Fibroblast of villous mesenchyme (primary cell): ENCODE results near the gene TAGLN2. TPM values are rescaled to one million over a fixed set of nuclear protein-coding genes. Genes with fewer than 3 reads are reported as not detected.
A peak's percentile ranks its signal among the peaks of the same experiment; 100 is the strongest.

Source experiments
- DNase-seq: peaks from one replicate; pipeline ENCODE4 v3.0.0-alpha.2; 2010; ENCODE audit warnings: low read depth
- H3K4me3 ChIP-seq: 2 replicates; pipeline ENCODE4 v1.5.1; 2011; ENCODE audit warnings: low read depth, mild to moderate bottlenecking, low read length
- total RNA-seq: library from RNA; depleted of rRNA; stranded (reverse); fragments of >200 nt; gene quantifications from 2 replicates; pipeline ENCODE4 v1.2.3, GENCODE V29; 2012
- TF ChIP-seq, protein P1 (sequence below): IDR thresholded peaks from 2 replicates; pipeline ENCODE4 v1.5.1; 2012; ENCODE audit warnings: low read depth, mild to moderate bottlenecking, low read length; ENCODE audit not compliant: insufficient read depth

Gene TAGLN2
- total RNA-seq, 1 donor: 167 TPM

- TF ChIP-seq, protein P1, sequence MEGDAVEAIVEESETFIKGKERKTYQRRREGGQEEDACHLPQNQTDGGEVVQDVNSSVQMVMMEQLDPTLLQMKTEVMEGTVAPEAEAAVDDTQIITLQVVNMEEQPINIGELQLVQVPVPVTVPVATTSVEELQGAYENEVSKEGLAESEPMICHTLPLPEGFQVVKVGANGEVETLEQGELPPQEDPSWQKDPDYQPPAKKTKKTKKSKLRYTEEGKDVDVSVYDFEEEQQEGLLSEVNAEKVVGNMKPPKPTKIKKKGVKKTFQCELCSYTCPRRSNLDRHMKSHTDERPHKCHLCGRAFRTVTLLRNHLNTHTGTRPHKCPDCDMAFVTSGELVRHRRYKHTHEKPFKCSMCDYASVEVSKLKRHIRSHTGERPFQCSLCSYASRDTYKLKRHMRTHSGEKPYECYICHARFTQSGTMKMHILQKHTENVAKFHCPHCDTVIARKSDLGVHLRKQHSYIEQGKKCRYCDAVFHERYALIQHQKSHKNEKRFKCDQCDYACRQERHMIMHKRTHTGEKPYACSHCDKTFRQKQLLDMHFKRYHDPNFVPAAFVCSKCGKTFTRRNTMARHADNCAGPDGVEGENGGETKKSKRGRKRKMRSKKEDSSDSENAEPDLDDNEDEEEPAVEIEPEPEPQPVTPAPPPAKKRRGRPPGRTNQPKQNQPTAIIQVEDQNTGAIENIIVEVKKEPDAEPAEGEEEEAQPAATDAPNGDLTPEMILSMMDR: peak; percentile 99
- DNase-seq: peak; percentile 89
Measured at GRCh38 chr1:159891275-159892157, 33.8 kb downstream of the TAGLN2 start.

DNA sequence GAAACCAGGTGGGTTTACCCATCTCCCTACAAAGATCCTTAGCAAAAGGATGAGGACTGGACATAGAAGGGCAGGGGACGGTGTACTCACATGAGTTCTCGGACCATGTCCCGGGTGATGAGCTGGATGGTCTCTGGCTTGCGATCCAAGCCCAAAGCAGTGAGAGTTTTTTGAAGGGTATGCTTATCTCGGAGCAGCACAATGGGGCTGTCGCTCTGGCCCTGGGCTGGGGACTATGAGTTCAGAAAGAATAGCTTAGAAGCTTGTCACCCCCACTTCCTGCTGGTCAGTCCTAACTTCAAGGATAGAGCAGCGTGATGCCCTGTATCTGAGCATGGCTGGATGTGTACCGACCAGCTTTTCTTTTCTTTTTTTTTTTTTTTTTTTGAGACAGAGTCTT is 34.9 kb downstream of the TAGLN2 start:
- TF ChIP-seq, protein P1: no peak
- H3K4me3 ChIP-seq: no peak overlapping the region
- no peak for DNase-seq

More at GRCh38 chr1:159891275-159892157, 33.8 kb downstream of the TAGLN2 start:
- no peak overlapping the region for H3K4me3 ChIP-seq

DNA sequence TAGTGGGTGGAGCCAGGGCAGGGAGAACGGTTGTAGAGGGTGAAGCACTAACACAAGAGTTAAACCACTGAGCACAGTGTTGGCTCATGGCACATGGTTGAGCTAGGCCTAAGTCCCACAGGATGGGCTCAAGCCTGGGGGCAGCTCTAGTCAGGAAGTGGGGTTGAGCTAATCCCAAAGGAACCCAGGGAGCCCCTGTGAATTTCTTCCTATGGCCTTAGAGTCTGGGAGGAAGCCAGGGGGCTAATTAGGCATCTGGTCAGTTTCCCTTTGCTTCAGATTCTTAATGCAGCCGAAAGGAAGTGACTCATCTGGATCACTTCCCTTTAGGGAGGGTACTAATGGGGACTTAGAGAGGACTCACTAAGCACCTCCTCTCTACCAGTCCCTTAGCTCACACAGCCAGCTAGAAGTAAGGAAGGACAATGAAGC is 35.5 kb downstream of the TAGLN2 start:
- H3K4me3 ChIP-seq: no peak overlapping the region
- DNase-seq: peak; percentile 88
- TF ChIP-seq, protein P1: no peak

DNA sequence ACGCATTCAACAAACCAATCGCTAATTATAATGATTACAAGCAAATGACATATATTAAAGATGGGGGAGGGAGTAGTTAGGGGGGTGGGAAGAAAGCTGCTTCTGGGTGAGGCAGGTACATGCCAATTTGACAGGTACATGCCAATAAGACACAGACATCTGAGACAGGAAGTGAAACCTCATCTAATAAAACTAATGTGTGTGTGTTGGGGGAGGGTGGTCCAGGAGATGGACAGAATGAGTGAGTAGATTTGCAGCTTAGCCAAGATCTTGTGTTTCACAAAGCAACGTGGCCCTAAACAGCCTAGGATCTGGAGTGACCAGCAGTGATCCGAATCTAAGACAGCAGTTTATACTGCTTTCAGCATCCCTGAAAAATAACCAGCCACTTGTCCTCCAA is 36.1 kb downstream of the TAGLN2 start:
- DNase-seq: no peak
- H3K4me3 ChIP-seq: no peak overlapping the region
- TF ChIP-seq, protein P1: no peak

DNA sequence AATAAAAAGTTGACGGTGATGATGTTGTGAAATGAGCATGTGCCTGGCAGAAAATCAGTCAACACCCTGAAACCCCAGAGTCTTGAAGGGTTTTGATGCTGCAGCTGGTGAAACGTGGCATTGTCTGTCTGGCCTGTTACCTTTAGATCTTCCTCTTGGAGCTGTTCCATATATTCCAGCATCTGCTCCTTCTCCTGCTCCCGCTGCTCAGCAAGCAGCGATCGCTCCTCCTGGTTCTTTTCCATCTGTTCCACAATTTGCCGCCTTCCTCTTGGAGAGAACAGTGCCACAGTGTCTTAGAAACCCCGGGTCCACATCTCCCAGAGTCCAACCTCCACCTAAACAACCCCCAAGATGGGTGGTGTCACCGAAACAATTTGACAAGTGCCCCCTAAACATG is 41.0 kb downstream of the TAGLN2 start:
- no peak for DNase-seq
- H3K4me3 ChIP-seq: no peak overlapping the region
- TF ChIP-seq, protein P1: no peak

DNA sequence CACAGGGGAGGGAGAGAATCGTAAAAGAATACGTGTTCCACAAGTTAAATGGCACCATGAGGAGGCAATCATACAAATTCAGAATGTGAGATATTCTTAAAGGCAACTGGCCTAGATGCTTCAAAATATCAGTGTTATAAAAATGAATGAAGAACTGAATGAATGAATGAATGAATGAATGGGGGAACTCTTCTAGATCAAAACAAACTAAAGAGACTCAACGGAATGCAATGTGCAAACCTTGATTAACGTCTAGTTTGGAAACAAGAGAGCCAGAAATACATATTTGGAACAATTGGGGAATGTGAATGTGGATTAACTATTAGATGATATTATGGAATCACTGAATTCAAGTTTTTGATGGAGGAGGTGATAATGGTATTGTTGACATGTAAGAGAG is 42.2 kb downstream of the TAGLN2 start:
- no peak for DNase-seq
- H3K4me3 ChIP-seq: no peak overlapping the region
- TF ChIP-seq, protein P1: no peak

DNA sequence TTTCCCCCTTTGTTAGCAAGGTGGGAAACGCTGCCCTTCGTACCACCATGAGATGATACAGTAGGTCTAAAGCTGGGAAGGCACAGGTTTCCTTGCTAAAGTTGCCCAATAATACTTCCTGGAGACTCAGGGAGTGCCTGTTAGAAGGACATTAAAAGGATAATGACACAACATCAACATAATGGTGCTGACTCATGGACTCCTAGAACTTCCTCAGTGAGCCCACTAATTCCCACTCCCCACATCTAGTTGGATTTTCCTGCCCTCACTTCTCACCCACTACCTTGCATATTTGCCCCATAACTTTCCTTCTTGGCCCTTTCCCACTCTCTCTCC is 42.8 kb downstream of the TAGLN2 start:
- no peak overlapping the region for H3K4me3 ChIP-seq
- peak; percentile 55 for DNase-seq
- TF ChIP-seq, protein P1: no peak
